Measurements from ENCODE around the gene FBXO46. TPM values are rescaled to one million over a fixed set of nuclear protein-coding genes. Genes with fewer than 3 reads are reported as not detected.

The FBXO46 gene
- total RNA-seq, 1 experiment from 2014 or later, result 43.9 TPM

GRCh38 chr19:45766296-45766868, 35.7 kb upstream of the FBXO46 start:
- Histone ChIP-seq H3K9ac (ENCODE audit: extremely low read depth, insufficient read length, low read length) (no peak overlapping the region), H2AFZ (ENCODE audit: low read length) (no peak overlapping the region), H3K79me1 (ENCODE audit: insufficient read depth, low read depth, low read length, poor library complexity, severe bottlenecking) (no peaks in the 10 kb centered on the region), H2BK12ac (ENCODE audit: insufficient read length, low read depth, low read length) (no peak overlapping the region), H3K27ac (ENCODE audit: insufficient read length, low read depth, low read length) (no peak overlapping the region), H3K27me3 (ENCODE audit: insufficient read depth, low read length) (no peaks in the 10 kb centered on the region), H3K4me2 (ENCODE audit: insufficient read depth, insufficient read length, low read length) (no peak overlapping the region), H3K23ac (ENCODE audit: insufficient read length, low read depth, low read length) (no peak overlapping the region), H3K23me2 (ENCODE audit: insufficient read length, low read depth, low read length, poor library complexity, severe bottlenecking) (peaks cover 20% of the 10 kb centered on the region), H2BK120ac (ENCODE audit: low read depth, low read length, poor library complexity, severe bottlenecking) (no peak overlapping the region), H3K14ac (ENCODE audit: insufficient read depth, low read length) (no peak overlapping the region), H4K20me1 (ENCODE audit: control insufficient read depth, insufficient read depth, insufficient read length) (no peaks in the 10 kb centered on the region), H4K8ac (replicated peaks; ENCODE audit: insufficient read length, low read depth, low read length) (no peak overlapping the region), H3K4ac (ENCODE audit: low read depth, low read length) (no peak overlapping the region), H3K9me3 (ENCODE audit: control insufficient read depth, low read depth, low read length) (no peaks in the 10 kb centered on the region), H2BK15ac (ENCODE audit: low read depth, low read length) (no peak overlapping the region), H3K18ac (ENCODE audit: insufficient read length, low read depth, low read length) (no peak overlapping the region), H2AK5ac (ENCODE audit: insufficient read length, low read length) (no peak overlapping the region), H3K56ac (ENCODE audit: insufficient read length, low read depth, low read length) (no peak overlapping the region), H3K79me2 (ENCODE audit: insufficient read depth, low read length) (no peaks in the 10 kb centered on the region), H3T11ph (ENCODE audit: low read length) (no peak overlapping the region), H2BK20ac (ENCODE audit: low read depth, low read length, poor library complexity, severe bottlenecking) (no peak overlapping the region), H3K4me1 (ENCODE audit: insufficient read depth, low read length) (peaks cover 3% of the 10 kb centered on the region; the same call in 1 of the 2 replicates), H2BK5ac (ENCODE audit: insufficient read length, low read length) (no peak overlapping the region), H4K5ac (ENCODE audit: insufficient read length, low read depth, low read length) (no peak overlapping the region), H4K91ac (ENCODE audit: insufficient read length, low read depth, low read length) (no peak overlapping the region)
- no peak for TF ChIP-seq CTCF (conservative IDR thresholded peaks at IDR 0.05)
- H3K27me3 Mint-ChIP-seq (ENCODE audit: low read depth), result peaks cover 9% of the 10 kb centered on the region
- peaks cover 13 to 39% of the 10 kb centered on the region in 2 experiments for H3K4me1 Mint-ChIP-seq
- H3K4me3 Mint-ChIP-seq, result no peak overlapping the region
- H3K27ac Mint-ChIP-seq, result no peak overlapping the region
- peaks cover 0 to 5% (median 0%) of the 10 kb centered on the region in 3 experiments; a peak in 2 of 7 replicates for H3K36me3 Mint-ChIP-seq (ENCODE audit: insufficient read depth in 1 of 3, low read depth in 3 of 3)
- no CpG with 5 or more reads among the region's 17 CpGs for WGBS (ENCODE audit: extremely low coverage, insufficient read length, low lambda C conversion rate)
- H3K9me3 Mint-ChIP-seq, result no peaks in the 10 kb centered on the region; a peak in 1 of 5 replicates
- peak; percentile 27 for DNase-seq
